ENCODE measurements around the gene PI4K2B. TPM values are rescaled to one million over a fixed set of nuclear protein-coding genes. Genes with fewer than 3 reads are reported as not detected.
"Not testable (repeated sequence)": the region's sequence is repeated elsewhere in the genome, so short reads cannot be mapped to it uniquely, and the experiment has no call there.

PI4K2B gene
- total RNA-seq, 1 donor from 2014 or later = 21.1 TPM

DNA sequence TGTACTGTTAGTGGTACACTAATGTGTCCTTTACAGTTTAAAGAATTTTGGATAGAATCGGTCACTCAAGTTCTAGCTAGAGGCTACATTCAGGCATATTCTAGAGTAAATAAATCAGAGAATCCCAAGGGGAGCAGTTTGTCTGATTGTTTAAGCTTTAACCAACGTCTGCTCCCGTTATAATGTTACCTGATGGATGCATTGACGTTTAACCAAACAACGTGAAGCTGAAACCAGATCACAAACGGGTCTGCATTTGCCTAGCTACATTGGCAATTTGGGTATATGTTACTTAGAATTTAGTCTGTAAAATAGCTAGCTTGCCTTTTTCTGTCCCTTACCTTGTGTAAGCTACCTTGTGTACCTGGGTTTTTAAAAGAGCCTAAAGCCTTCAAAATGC is 1.6 kb downstream of the PI4K2B start:
- TF ChIP-seq, protein P1, sequence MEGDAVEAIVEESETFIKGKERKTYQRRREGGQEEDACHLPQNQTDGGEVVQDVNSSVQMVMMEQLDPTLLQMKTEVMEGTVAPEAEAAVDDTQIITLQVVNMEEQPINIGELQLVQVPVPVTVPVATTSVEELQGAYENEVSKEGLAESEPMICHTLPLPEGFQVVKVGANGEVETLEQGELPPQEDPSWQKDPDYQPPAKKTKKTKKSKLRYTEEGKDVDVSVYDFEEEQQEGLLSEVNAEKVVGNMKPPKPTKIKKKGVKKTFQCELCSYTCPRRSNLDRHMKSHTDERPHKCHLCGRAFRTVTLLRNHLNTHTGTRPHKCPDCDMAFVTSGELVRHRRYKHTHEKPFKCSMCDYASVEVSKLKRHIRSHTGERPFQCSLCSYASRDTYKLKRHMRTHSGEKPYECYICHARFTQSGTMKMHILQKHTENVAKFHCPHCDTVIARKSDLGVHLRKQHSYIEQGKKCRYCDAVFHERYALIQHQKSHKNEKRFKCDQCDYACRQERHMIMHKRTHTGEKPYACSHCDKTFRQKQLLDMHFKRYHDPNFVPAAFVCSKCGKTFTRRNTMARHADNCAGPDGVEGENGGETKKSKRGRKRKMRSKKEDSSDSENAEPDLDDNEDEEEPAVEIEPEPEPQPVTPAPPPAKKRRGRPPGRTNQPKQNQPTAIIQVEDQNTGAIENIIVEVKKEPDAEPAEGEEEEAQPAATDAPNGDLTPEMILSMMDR (IDR thresholded peaks at IDR 0.05) = no peak
- ATAC-seq (no peak), DNase-seq (no peak)
- Histone ChIP-seq H3K9me3 (no peaks in the 10 kb centered on the region), H3K27me3 (ENCODE audit: low read depth) (no peaks in the 10 kb centered on the region), H3K4me3 (peak overlapping the region; percentile 98), H3K27ac (peak overlapping the region; percentile 96), H3K4me1 (peaks cover 39% of the 10 kb centered on the region), H3K36me3 (no peaks in the 10 kb centered on the region)
- intact Hi-C loops (cut with DNase I) = no loop called here

DNA sequence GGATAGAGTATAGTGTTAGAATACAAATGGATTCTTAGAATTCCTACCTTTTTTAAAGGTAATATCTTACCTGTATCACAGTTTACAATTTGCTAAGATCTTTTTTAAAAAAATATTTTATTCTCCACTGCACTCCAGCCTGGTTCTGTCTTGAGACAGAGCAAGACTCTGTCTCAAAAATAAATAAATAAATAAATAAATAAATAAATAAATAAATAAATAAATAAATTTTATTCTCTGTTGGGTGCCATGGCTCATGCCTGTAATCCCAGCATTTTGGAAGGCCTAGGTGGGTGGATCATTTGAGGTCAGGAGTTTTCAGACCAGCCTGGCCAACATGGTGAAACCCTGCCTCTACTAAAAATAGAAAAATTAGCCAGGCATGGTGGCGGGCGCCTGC is 2.2 kb downstream of the PI4K2B start:
- H3K27ac ChIP-seq; intact Hi-C loops (cut with DNase I); H3K36me3 ChIP-seq; ATAC-seq; H3K9me3 ChIP-seq; DNase-seq; H3K27me3 ChIP-seq (ENCODE audit: low read depth): not testable (repeated sequence)
- peak overlapping the region; percentile 98 for H3K4me3 ChIP-seq
- H3K4me1 ChIP-seq = peaks cover 45% of the 10 kb centered on the region

DNA sequence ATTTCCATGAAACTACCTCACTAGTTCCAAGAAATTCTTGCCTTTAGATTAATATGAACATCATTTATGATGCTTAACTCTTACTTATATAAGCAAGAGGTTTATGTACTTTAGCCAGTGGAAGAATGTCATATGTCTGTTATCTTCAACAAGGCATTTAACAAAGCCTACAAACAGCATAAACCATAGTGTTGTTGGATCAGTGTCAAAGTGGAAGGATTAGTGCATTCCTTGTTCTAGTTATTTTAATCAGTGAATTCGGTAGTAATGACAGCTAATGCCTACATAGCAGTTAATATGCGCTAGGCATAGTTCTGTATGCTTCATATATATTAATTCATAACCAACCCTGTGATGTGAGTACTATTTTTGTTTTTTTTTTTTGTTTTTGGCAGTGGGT is 3.1 kb downstream of the PI4K2B start:
- no peak overlapping the region for H3K27ac ChIP-seq
- intact Hi-C loops (cut with DNase I) = no loop called here
- no peak overlapping the region for H3K4me3 ChIP-seq
- peaks cover 48% of the 10 kb centered on the region for H3K4me1 ChIP-seq
- H3K27me3 ChIP-seq (ENCODE audit: low read depth) = no peaks in the 10 kb centered on the region
- H3K9me3 ChIP-seq = no peaks in the 10 kb centered on the region
- ATAC-seq = no peak
- DNase-seq = no peak
- no peaks in the 10 kb centered on the region for H3K36me3 ChIP-seq
- TF ChIP-seq, protein P1 (IDR thresholded peaks at IDR 0.05) = no peak

DNA sequence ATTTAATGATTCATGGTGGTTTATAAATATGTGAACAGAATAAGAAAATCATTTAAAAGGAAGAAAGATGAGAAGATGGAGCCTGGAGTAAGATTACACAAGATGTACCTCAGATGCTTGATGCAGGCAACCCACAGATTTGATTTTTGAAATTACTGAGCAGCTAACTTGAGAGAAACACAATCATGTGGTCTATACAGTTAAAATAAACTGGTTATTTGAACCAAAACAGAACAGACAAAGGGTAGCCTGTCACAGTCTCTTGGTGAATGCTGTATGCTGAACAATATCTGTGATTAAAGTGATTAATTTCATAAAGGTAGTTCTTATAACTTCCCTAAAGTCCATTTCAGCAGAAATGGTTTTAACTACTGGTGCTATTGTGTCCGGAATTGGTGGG is 4.2 kb downstream of the PI4K2B start:
- Histone ChIP-seq H3K4me3 (no peak overlapping the region), H3K4me1 (peaks cover 48% of the 10 kb centered on the region), H3K9me3 (no peaks in the 10 kb centered on the region), H3K27me3 (ENCODE audit: low read depth) (no peaks in the 10 kb centered on the region), H3K27ac (no peak overlapping the region), H3K36me3 (no peaks in the 10 kb centered on the region)
- DNase-seq (no peak), ATAC-seq (no peak)
- intact Hi-C loops (cut with DNase I) = no loop called here
- TF ChIP-seq, protein P1 (IDR thresholded peaks at IDR 0.05) = no peak

DNA sequence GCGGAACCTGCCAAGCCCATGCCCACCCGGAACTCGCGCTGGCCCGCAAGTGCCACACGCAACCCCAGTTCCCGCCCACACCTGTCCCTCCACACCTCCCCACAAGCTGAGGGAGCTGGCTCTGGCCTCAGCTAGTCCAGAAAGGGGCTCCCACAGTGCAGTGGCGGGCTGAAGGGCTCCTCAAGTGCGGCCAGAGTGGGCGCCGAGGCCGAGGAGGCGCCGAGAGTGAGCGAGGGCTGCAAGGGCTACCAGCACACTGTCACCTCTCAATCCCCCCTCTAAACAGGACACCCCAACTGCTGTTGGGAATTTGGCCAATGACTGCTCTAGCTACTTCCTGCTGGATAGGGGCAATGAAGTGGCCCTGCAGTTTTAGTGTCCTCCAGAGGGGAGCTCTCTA is 5.7 kb downstream of the PI4K2B start:
- intact Hi-C loops (cut with DNase I); H3K27ac ChIP-seq; ATAC-seq; H3K36me3 ChIP-seq; H3K4me3 ChIP-seq; DNase-seq; H3K9me3 ChIP-seq; H3K27me3 ChIP-seq (ENCODE audit: low read depth): not testable (repeated sequence)
- peaks cover 48% of the 10 kb centered on the region for H3K4me1 ChIP-seq

DNA sequence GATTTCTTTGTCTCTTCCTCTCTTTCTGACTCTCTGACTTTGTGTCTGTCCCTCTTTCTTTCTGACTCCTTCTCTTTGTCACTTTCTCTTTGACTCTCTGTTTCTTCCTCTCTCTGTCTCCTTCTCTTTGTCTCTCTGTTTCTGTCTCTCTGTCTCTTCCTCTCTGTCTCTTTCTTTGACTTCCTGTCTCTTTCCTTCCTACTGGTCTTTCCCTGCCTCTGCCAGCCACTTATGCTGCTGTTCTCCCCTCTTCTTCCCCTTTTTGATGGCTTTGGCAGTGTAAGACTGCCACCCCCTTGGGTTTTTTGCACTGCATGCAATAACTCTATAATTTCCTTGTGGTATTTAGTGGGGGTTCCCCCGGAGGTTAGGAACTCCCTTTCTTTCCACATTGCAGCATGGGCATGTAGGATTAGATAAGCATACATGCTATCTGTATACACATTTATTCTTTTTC is 6.9 kb downstream of the PI4K2B start:
- H3K27me3 ChIP-seq (ENCODE audit: low read depth); H3K27ac ChIP-seq; intact Hi-C loops (cut with DNase I); ATAC-seq; H3K4me3 ChIP-seq; DNase-seq; H3K9me3 ChIP-seq; H3K36me3 ChIP-seq: not testable (repeated sequence)
- H3K4me1 ChIP-seq = peaks cover 41% of the 10 kb centered on the region

DNA sequence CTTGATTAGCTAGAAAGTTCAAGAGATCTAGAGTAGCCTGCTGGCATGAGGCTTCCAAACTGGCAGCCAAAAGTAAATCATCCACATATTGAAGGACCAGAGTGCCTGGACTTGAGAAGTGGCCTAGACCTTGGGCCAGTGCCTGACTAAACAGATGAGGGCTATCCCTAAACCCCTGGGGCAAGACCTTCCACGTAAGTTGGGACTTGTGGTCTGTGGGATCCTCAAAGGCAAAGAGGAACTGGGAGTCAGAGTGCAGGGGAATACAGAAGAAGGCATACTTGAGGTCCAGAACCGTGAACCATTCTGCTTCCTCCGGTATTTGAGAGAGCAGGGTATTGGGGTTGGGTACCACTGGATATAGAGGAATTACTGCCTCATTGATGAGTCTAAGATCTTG is 8.4 kb downstream of the PI4K2B start:
- H3K27ac ChIP-seq; H3K4me3 ChIP-seq; H3K36me3 ChIP-seq; H3K9me3 ChIP-seq; DNase-seq; H3K27me3 ChIP-seq (ENCODE audit: low read depth); ATAC-seq; intact Hi-C loops (cut with DNase I): not testable (repeated sequence)
- H3K4me1 ChIP-seq = peaks cover 33% of the 10 kb centered on the region

DNA sequence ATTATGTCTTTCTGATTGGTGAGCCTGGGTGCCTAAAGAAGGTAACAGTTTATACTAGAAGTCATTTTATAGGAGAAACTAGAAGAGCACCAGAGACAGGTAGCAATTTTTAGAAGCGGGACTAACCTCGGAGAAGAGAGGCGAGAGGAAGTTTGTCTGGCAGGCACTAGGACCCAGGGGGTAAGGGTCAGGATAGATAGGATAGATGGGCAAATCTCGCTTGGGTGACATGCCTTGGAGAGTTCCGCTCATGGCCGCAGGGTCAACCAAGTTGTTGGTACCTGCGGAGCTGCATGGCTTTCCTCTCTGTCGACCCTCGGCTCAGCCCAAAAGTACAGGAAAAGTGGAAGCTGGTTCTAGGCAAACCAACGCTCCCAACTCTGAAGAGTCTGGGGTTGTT is 11.3 kb downstream of the PI4K2B start:
- TF ChIP-seq, protein P1 (IDR thresholded peaks at IDR 0.05) = no peak
- intact Hi-C loops (cut with DNase I) = no loop called here
- no peaks in the 10 kb centered on the region for H3K27me3 ChIP-seq (ENCODE audit: low read depth)
- H3K36me3 ChIP-seq = no peaks in the 10 kb centered on the region
- ATAC-seq (no peak), DNase-seq (no peak)
- peaks cover 18% of the 10 kb centered on the region for H3K4me1 ChIP-seq
- H3K4me3 ChIP-seq = no peak overlapping the region
- no peak overlapping the region for H3K27ac ChIP-seq
- no peaks in the 10 kb centered on the region for H3K9me3 ChIP-seq
